B cell (primary cell): ENCODE measurements around the gene SEM1. TPM values are rescaled to one million over a fixed set of nuclear protein-coding genes. Genes with fewer than 3 reads are reported as not detected.
"Not testable (repeated sequence)": the region's sequence is repeated elsewhere in the genome, so short reads cannot be mapped to it uniquely, and the experiment has no call there.

Experiments used
- ATAC-seq: fragments of 200-7000 bp; cut with Tn5 transposase; one replicate; pipeline ENCODE4 v1.10.0; 2021; ENCODE audit warnings: low read depth, mild to moderate bottlenecking, moderate number of reproducible peaks, moderate library complexity
- CTCF ChIA-PET: fragments of 350-600 bp; sonication (Branson Sonifier 250); formaldehyde crosslinking; loops from one replicate; lab custom pipeline; 2021; ENCODE audit warnings: antibody characterized with exemption, inconsistent platforms; lab: Charles Lee
- POLR2A ChIA-PET: fragments of 350-600 bp; sonication (Branson Sonifier 250); formaldehyde crosslinking; loops from one replicate; lab custom pipeline; 2021; ENCODE audit warnings: antibody characterized with exemption; lab: Charles Lee
- DNase-seq: peaks from one replicate; pipeline ENCODE4 v3.0.0; 2013
- H2AFZ ChIP-seq: 2 replicates; pipeline ENCODE4 v1.6.1; 2012; ENCODE audit warnings: mild to moderate bottlenecking, low read depth, low read length; ENCODE audit not compliant: insufficient read depth, poor library complexity, severe bottlenecking
- H3K27ac ChIP-seq, 2 donors: 1 replicate in 1 of 2; 2 replicates in 1 of 2; pipeline ENCODE4 v1.5.1; 2012 to 2013; ENCODE audit warnings: low read length in 2 of 2, mild to moderate bottlenecking in 2 of 2, moderate library complexity in 1 of 2
- H3K27me3 ChIP-seq, 4 experiments: fragments of 200-600 bp in 1 of 4; sonication (generic) in 1 of 4; replicated peaks in 1 of 4; 1 replicate in 2 of 4; 2 replicates in 2 of 4; pipeline versions ENCODE4 v1.6.1 to v1.7.0; 2013 to 2016; ENCODE audit warnings: low read length in 3 of 4, mild to moderate bottlenecking in 2 of 4, mixed read lengths in 1 of 4, moderate library complexity in 1 of 4; ENCODE audit not compliant: insufficient read depth in 4 of 4, control insufficient read depth in 3 of 4; ENCODE audit errors: control extremely low read depth in 1 of 4
- H3K36me3 ChIP-seq, 2 experiments: replicated peaks in 1 of 2; 1 replicate in 1 of 2; 2 replicates in 1 of 2; pipeline versions ENCODE4 v1.6.1 to v1.7.1; 2013; ENCODE audit warnings: low read length in 1 of 2; ENCODE audit not compliant: insufficient read depth in 2 of 2, control insufficient read depth in 1 of 2; ENCODE audit errors: control extremely low read depth in 1 of 2, extremely low read depth in 1 of 2
- H3K4me1 ChIP-seq, 2 donors: fragments of 200-600 bp in 1 of 2; sonication (generic) in 1 of 2; 1 replicate in 1 of 2; 2 replicates in 1 of 2; pipeline versions ENCODE4 v1.5.1 to v1.6.1; 2013 to 2017; ENCODE audit warnings: low read length in 2 of 2; ENCODE audit not compliant: control insufficient read depth in 2 of 2, insufficient read depth in 2 of 2
- H3K4me2 ChIP-seq: replicated peaks from 2 replicates; pipeline ENCODE3; 2012; ENCODE audit warnings: mild to moderate bottlenecking, low read depth, low read length; ENCODE audit not compliant: poor library complexity, severe bottlenecking
- H3K4me3 ChIP-seq, 5 experiments: fragments of 200-600 bp in 1 of 5; sonication (generic) in 1 of 5; 1 replicate in 3 of 5; 2 replicates in 2 of 5; pipeline versions ENCODE4 v1.5.1 to v1.7.0; 2011 to 2016; ENCODE audit warnings: low read length in 4 of 5, mild to moderate bottlenecking in 4 of 5, low read depth in 2 of 5, control low read depth in 1 of 5, moderate library complexity in 1 of 5; ENCODE audit not compliant: insufficient read depth in 1 of 5; ENCODE audit errors: control extremely low read depth in 1 of 5, extremely low read depth in 1 of 5
- H3K79me2 ChIP-seq: fragments of 200-600 bp; sonication (generic); one replicate; pipeline ENCODE4 v1.6.0; 2016; ENCODE audit warnings: low read length; ENCODE audit not compliant: control insufficient read depth, insufficient read depth
- H3K9ac ChIP-seq: fragments of 200-600 bp; sonication (generic); 2 replicates; pipeline ENCODE4 v1.6.1; 2017; ENCODE audit warnings: mild to moderate bottlenecking, low read length, moderate library complexity
- H3K9me3 ChIP-seq, 3 donors: one replicate each; pipeline versions ENCODE4 v1.6.1 to v1.7.1; 2013; ENCODE audit warnings: low read length in 2 of 3; ENCODE audit not compliant: control insufficient read depth in 2 of 3, insufficient read depth in 1 of 3; ENCODE audit errors: control extremely low read depth in 1 of 3
- H4K20me1 ChIP-seq: 2 replicates; pipeline ENCODE4 v1.6.0; 2012; ENCODE audit warnings: mild to moderate bottlenecking, low read length; ENCODE audit not compliant: insufficient read depth, control insufficient read depth, poor library complexity, severe bottlenecking
- H3K27ac Mint-ChIP-seq: one replicate; pipeline ENCODE4 v1.8.0; 2021; ENCODE audit warnings: mixed read lengths
- H3K27me3 Mint-ChIP-seq: one replicate; pipeline ENCODE4 v1.8.0; 2021; ENCODE audit warnings: mixed read lengths
- H3K4me1 Mint-ChIP-seq: one replicate; pipeline ENCODE4 v1.8.0; 2021; ENCODE audit warnings: mixed read lengths
- H3K4me3 Mint-ChIP-seq: one replicate; pipeline ENCODE4 v1.8.0; 2021; ENCODE audit warnings: mixed read lengths
- H3K9me3 Mint-ChIP-seq: one replicate; pipeline ENCODE4 v1.8.0; 2022; ENCODE audit warnings: mixed read lengths; ENCODE audit not compliant: insufficient read depth
- CTCF ChIP-seq: fragments of 200-600 bp; IDR thresholded peaks from one replicate; pipeline ENCODE4 v1.8.0; 2022; ENCODE audit warnings: antibody characterized with exemption, mild to moderate bottlenecking
- EZH2 ChIP-seq: IDR thresholded peaks from 2 replicates; pipeline ENCODE4 v1.6.1; 2012; ENCODE audit warnings: borderline replicate concordance, low read depth, mild to moderate bottlenecking, moderate library complexity, low read length; ENCODE audit not compliant: insufficient read depth, poor library complexity, severe bottlenecking
- WGBS: methylation state at CpG from one replicate; pipeline ENCODE4 v1.1.5; 2013; ENCODE audit warnings: missing lambda C conversion rate; ENCODE audit not compliant: insufficient coverage; 5-methylcytosine and 5-hydroxymethylcytosine counted together
- intact Hi-C: fragments of 100-400 bp; cut with micrococcal nuclease; formaldehyde crosslinking; loops from one replicate; pipeline ENCODE4 v1.10.0; 2022
- polyA minus RNA-seq: library from RNA; depleted of rRNA, polyadenylated mRNA; stranded (reverse); fragments of >200 nt; gene quantifications from 2 replicates; pipeline ENCODE4 v1.2.3, GENCODE V29; 2012
- polyA plus RNA-seq: library from polyadenylated mRNA; depleted of rRNA; stranded (reverse); fragments of >200 nt; gene quantifications from 2 replicates; pipeline ENCODE4 v1.2.3, GENCODE V29; 2012
- total RNA-seq, 2 donors: library from RNA; stranded (reverse); fragments of 120-200 nt in 1 of 2; gene quantifications; 1 replicate in 1 of 2; 2 replicates in 1 of 2; pipeline versions ENCODE4 v1.2.3 to v1.2.4, GENCODE V29; 2013 to 2022

Gene SEM1
- 27.5 and 30.3 TPM in 2 replicates for total RNA-seq
- 54.5 TPM for total RNA-seq (2013)
- polyA plus RNA-seq, result 6.0 and 11.0 TPM in 2 replicates
- 7.3 and 27.9 TPM in 2 replicates for polyA minus RNA-seq

- H3K4me3 ChIP-seq, result peak within 1 kb of the TSS; percentile 60 to 91 (median 84)
- DNase-seq (peak; percentile 77), ATAC-seq (peak; percentile 89)
- peak within 1 kb of the TSS; percentile 80 for H3K4me2 ChIP-seq
- Mint-ChIP-seq H3K4me1 (peaks cover 34% of the 10 kb centered on the region), H3K4me3 (peak within 1 kb of the TSS; percentile 95), H3K9me3 (peaks cover 10% of the 10 kb centered on the region), H3K27me3 (peaks cover 4% of the 10 kb centered on the region), H3K27ac (peak within 1 kb of the TSS; percentile 91)
- H3K36me3 ChIP-seq, result peaks cover 0 to 6% of the 10 kb centered on the region in 2 experiments
- peaks cover 13 to 16% of the 10 kb centered on the region in 2 donors for H3K4me1 ChIP-seq
- ChIA-PET CTCF (no interaction called here), POLR2A (no interaction called here)
- peak within 1 kb of the TSS; percentile 86 for H2AFZ ChIP-seq
- under 1% methylated on average over 37 of the region's 46 CpGs for WGBS
- H3K27ac ChIP-seq, result peak within 1 kb of the TSS; percentile 61 to 90
- H3K27me3 ChIP-seq, result peaks cover 0 to 2% (median 0%) of the 10 kb centered on the region in 4 experiments
- peaks cover 0 to 15% (median 10%) of the 10 kb centered on the region in 3 donors for H3K9me3 ChIP-seq
- peaks cover 28% of the 10 kb centered on the region for H4K20me1 ChIP-seq
- no peak for TF ChIP-seq EZH2
- TF ChIP-seq CTCF, result no peak
- H3K79me2 ChIP-seq, result peaks cover 49% of the 10 kb centered on the region
- intact Hi-C loops, result no loop called here
- H3K9ac ChIP-seq, result peak within 1 kb of the TSS; percentile 98
Observed at GRCh38 chr7:96709381-96710228, at the start of gene SEM1. Gene SEM1, minus strand, starts transcription at chr7:96709846. Its CDS starts 83 bp downstream, at chr7:96709763.

GRCh38 chr7:96757880-96758279 lies 48.2 kb upstream of the SEM1 start:
- H3K9ac ChIP-seq, ATAC-seq, H3K27ac ChIP-seq, POLR2A ChIA-PET, H3K27me3 ChIP-seq, H3K27ac Mint-ChIP-seq, H4K20me1 ChIP-seq, H3K9me3 Mint-ChIP-seq, H3K4me3 ChIP-seq, H3K4me2 ChIP-seq, intact Hi-C loops, H3K36me3 ChIP-seq, H3K4me1 Mint-ChIP-seq, H3K79me2 ChIP-seq, H3K4me3 Mint-ChIP-seq, DNase-seq, CTCF ChIA-PET, H2AFZ ChIP-seq, H3K9me3 ChIP-seq, H3K4me1 ChIP-seq: not testable (repeated sequence)
- 100% methylated on average over 1 of the region's 1 CpG for WGBS
- H3K27me3 Mint-ChIP-seq, result peaks cover 15% of the 10 kb centered on the region
